ENCODE measurements around the gene CC2D1B. TPM values are rescaled to one million over a fixed set of nuclear protein-coding genes. Genes with fewer than 3 reads are reported as not detected.
A peak's percentile ranks its signal among the peaks of the same experiment; 100 is the strongest.

Gene CC2D1B
- total and polyA plus RNA-seq, 9 of the 15 experiments (the other 6 are each of a cell fraction or from before 2014, with no cell fraction given) = 1.2 to 33.6 (median 25.5) TPM

GRCh38 chr1:52404116-52404974 lies 38.3 kb upstream of the CC2D1B start, which contains the start of the genes ORC1 and PRPF38A (continued):
- peak; percentile 94 for TF ChIP-seq ZBTB40 (IDR thresholded peaks at IDR 0.05)
- no peak for TF ChIP-seq ZBTB40 (CRISPR knock-in tag; IDR thresholded peaks at IDR 0.05)
- TF ChIP-seq HNRNPH1 (optimal IDR thresholded peaks at IDR 0.05; ENCODE audit: low read depth, low read length) = no peak
- no peak for TF ChIP-seq ZNF3 (CRISPR knock-in tag; IDR thresholded peaks at IDR 0.05)
- TF ChIP-seq ILF3 (IDR thresholded peaks at IDR 0.05; ENCODE audit: borderline replicate concordance) = no peak; the same call in 1 of the 2 replicates
- no peak; a peak in 1 of 4 replicates for TF ChIP-seq BCLAF1 (IDR thresholded peaks at IDR 0.05; ENCODE audit: borderline replicate concordance in 1 of 2, control insufficient read depth in 1 of 2, low read depth in 2 of 2, low read length in 1 of 2)
- no peak for TF ChIP-seq POLR3A (IDR thresholded peaks at IDR 0.05; ENCODE audit: borderline replicate concordance, extremely low read depth, insufficient read depth, insufficient read length)
- peak; percentile 95 for TF ChIP-seq TAF1 (IDR thresholded peaks at IDR 0.05; ENCODE audit: control insufficient read depth, extremely low read depth, insufficient read depth, low read length, severe bottlenecking)
- TF ChIP-seq CBX3 (IDR thresholded peaks at IDR 0.05; ENCODE audit: borderline replicate concordance in 1 of 2, low read length in 2 of 2) = peak in 1 of 2 experiments; percentile 85; a peak in 1 of 3 replicates
- no peak for TF ChIP-seq SNAPC5 (CRISPR knock-in tag; IDR thresholded peaks at IDR 0.05)
- no peak for TF ChIP-seq ZNF586 (CRISPR knock-in tag; conservative IDR thresholded peaks at IDR 0.05)
- TF ChIP-seq NCOR1 (IDR thresholded peaks at IDR 0.05) = peak; percentile 44
- no peak for TF ChIP-seq EHMT2 (IDR thresholded peaks at IDR 0.05)
